Measurements from ENCODE around the gene MAK. TPM values are rescaled to one million over a fixed set of nuclear protein-coding genes. Genes with fewer than 3 reads are reported as not detected.

MAK gene
- total RNA-seq, 1 experiment from 2014 or later: 0.20 TPM

DNA sequence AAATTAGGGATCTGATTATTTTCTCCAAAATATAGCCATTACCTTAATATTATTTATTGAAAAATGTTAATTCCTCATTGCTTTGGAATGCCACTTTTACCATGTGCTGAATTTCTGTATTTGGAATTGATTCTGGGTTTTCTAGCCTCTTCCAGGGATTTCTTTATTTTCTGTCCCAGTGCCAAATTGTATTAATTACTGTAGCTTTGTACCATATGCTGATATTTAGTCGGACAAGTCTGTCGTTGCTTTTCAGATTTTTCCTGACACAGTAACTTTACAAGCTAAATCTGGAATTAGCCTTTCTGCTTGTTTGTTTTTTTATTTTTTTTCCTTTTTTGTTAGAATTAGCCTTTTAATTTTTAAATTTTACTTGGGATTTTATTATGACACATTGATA, 101.6 kb downstream of the MAK start:
- Histone ChIP-seq H3K27ac (ENCODE audit: insufficient read length, low read depth, low read length) (no peak overlapping the region), H2BK120ac (ENCODE audit: low read depth, low read length, poor library complexity, severe bottlenecking) (no peak overlapping the region), H2AFZ (ENCODE audit: low read length) (no peak overlapping the region), H2BK5ac (ENCODE audit: insufficient read length, low read length) (no peak overlapping the region), H3K18ac (ENCODE audit: insufficient read length, low read depth, low read length) (no peak overlapping the region), H3K23me2 (ENCODE audit: insufficient read length, low read depth, low read length, poor library complexity, severe bottlenecking) (no peaks in the 10 kb centered on the region), H3K56ac (ENCODE audit: insufficient read length, low read depth, low read length) (no peak overlapping the region), H3K4me1 (ENCODE audit: insufficient read depth, low read length) (no peaks in the 10 kb centered on the region), H3K14ac (ENCODE audit: insufficient read depth, low read length) (no peak overlapping the region), H3K4me2 (ENCODE audit: insufficient read depth, insufficient read length, low read length) (no peak overlapping the region), H3K79me1 (ENCODE audit: insufficient read depth, low read depth, low read length, poor library complexity, severe bottlenecking) (no peaks in the 10 kb centered on the region), H4K20me1 (ENCODE audit: control insufficient read depth, insufficient read depth, insufficient read length) (no peaks in the 10 kb centered on the region), H3K79me2 (ENCODE audit: insufficient read depth, low read length) (no peaks in the 10 kb centered on the region), H3K4ac (ENCODE audit: low read depth, low read length) (no peak overlapping the region), H3K23ac (ENCODE audit: insufficient read length, low read depth, low read length) (no peak overlapping the region), H3K9me3 (ENCODE audit: control insufficient read depth, low read depth, low read length) (no peaks in the 10 kb centered on the region), H3K27me3 (ENCODE audit: insufficient read depth, low read length) (no peaks in the 10 kb centered on the region), H4K91ac (ENCODE audit: insufficient read length, low read depth, low read length) (no peak overlapping the region), H2BK15ac (ENCODE audit: low read depth, low read length) (no peak overlapping the region), H3T11ph (ENCODE audit: low read length) (no peak overlapping the region), H2BK12ac (ENCODE audit: insufficient read length, low read depth, low read length) (no peak overlapping the region), H2BK20ac (ENCODE audit: low read depth, low read length, poor library complexity, severe bottlenecking) (no peak overlapping the region), H2AK5ac (ENCODE audit: insufficient read length, low read length) (no peak overlapping the region), H3K9ac (ENCODE audit: extremely low read depth, insufficient read length, low read length) (no peak overlapping the region), H4K5ac (ENCODE audit: insufficient read length, low read depth, low read length) (no peak overlapping the region), H4K8ac (replicated peaks; ENCODE audit: insufficient read length, low read depth, low read length) (no peak overlapping the region)
- no peak for DNase-seq
- Mint-ChIP-seq H3K36me3 (ENCODE audit: insufficient read depth in 1 of 3, low read depth in 3 of 3) (peaks cover 13 to 21% (median 16%) of the 10 kb centered on the region in 3 experiments; a peak in 6 of 7 replicates), H3K9me3 (no peaks in the 10 kb centered on the region; a peak in 1 of 5 replicates), H3K4me3 (no peak overlapping the region), H3K27me3 (ENCODE audit: low read depth) (no peaks in the 10 kb centered on the region), H3K4me1 (no peaks in the 10 kb centered on the region), H3K27ac (no peak overlapping the region)
- WGBS (ENCODE audit: extremely low coverage, insufficient read length, low lambda C conversion rate): no CpG with 5 or more reads among the region's 2 CpGs
- TF ChIP-seq, protein P1, sequence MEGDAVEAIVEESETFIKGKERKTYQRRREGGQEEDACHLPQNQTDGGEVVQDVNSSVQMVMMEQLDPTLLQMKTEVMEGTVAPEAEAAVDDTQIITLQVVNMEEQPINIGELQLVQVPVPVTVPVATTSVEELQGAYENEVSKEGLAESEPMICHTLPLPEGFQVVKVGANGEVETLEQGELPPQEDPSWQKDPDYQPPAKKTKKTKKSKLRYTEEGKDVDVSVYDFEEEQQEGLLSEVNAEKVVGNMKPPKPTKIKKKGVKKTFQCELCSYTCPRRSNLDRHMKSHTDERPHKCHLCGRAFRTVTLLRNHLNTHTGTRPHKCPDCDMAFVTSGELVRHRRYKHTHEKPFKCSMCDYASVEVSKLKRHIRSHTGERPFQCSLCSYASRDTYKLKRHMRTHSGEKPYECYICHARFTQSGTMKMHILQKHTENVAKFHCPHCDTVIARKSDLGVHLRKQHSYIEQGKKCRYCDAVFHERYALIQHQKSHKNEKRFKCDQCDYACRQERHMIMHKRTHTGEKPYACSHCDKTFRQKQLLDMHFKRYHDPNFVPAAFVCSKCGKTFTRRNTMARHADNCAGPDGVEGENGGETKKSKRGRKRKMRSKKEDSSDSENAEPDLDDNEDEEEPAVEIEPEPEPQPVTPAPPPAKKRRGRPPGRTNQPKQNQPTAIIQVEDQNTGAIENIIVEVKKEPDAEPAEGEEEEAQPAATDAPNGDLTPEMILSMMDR (conservative IDR thresholded peaks at IDR 0.05): no peak
